Sigmoid colon (tissue), 7 donors: Measurements from ENCODE around the gene PPARA. TPM values are rescaled to one million over a fixed set of nuclear protein-coding genes. Genes with fewer than 3 reads are reported as not detected.

Experiments used
- DNase-seq: peaks from one replicate; pipeline ENCODE4 v3.0.0-alpha.2; 2019
- H3K27ac ChIP-seq, 4 donors: fragments of 200-600 bp; sonication (generic); one replicate each; pipeline ENCODE4 v1.5.1; 2016 to 2019; ENCODE audit warnings: mild to moderate bottlenecking in 1 of 4
- H3K27me3 ChIP-seq, 3 donors: fragments of 200-600 bp; sonication (generic); one replicate each; pipeline ENCODE4 v1.5.1; 2019; ENCODE audit warnings: mild to moderate bottlenecking in 1 of 3
- H3K36me3 ChIP-seq, 4 donors: fragments of 200-600 bp; sonication (generic); one replicate each; pipeline ENCODE4 v1.5.1; 2016 to 2019
- H3K4me1 ChIP-seq, 4 donors: fragments of 200-600 bp; sonication (generic); one replicate each; pipeline ENCODE4 v1.5.1; 2017 to 2019
- H3K4me3 ChIP-seq, 4 donors: fragments of 200-600 bp; sonication (generic); one replicate each; pipeline ENCODE4 v1.5.1; 2017 to 2019; ENCODE audit warnings: mild to moderate bottlenecking in 2 of 4, moderate library complexity in 1 of 4
- H3K9me3 ChIP-seq, 4 donors: fragments of 200-600 bp in 3 of 4; sonication (generic) in 3 of 4; one replicate each; pipeline versions ENCODE4 v1.5.1 to v1.6.1; 2013 to 2019
- CTCF ChIP-seq, 4 experiments: fragments of 450-650 bp in 3 of 4; fragments of 200-600 bp in 1 of 4; IDR thresholded peaks; one replicate each; pipeline ENCODE4 v1.5.1; 2016 to 2019; ENCODE audit warnings: antibody characterized with exemption in 4 of 4, mild to moderate bottlenecking in 3 of 4, moderate library complexity in 2 of 4
- EP300 ChIP-seq, 4 donors: sonication (generic); formaldehyde crosslinking; IDR thresholded peaks; one replicate each; pipeline ENCODE4 v1.6.1; 2017; ENCODE audit warnings: antibody characterized with exemption in 4 of 4
- POLR2A ChIP-seq, 2 donors: fragments of 450-650 bp; IDR thresholded peaks; one replicate each; pipeline ENCODE4 v1.6.1; 2016; ENCODE audit warnings: antibody characterized with exemption in 2 of 2, mild to moderate bottlenecking in 2 of 2, moderate library complexity in 2 of 2
- POLR2AphosphoS5 ChIP-seq, 4 donors: sonication (generic); formaldehyde crosslinking; IDR thresholded peaks; one replicate each; pipeline ENCODE4 v1.6.1; 2017; ENCODE audit warnings: antibody characterized with exemption in 4 of 4
- WGBS, 2 donors: extraction: QIAGEN DNeasy Blood & Tissue Kit; methylation state at CpG; one replicate each; pipeline ENCODE4 v1.1.7; 2013; 5-methylcytosine and 5-hydroxymethylcytosine counted together
- intact Hi-C: fragments of 100-400 bp; cut with DNase I; formaldehyde crosslinking; loops from one replicate; pipeline ENCODE4 v1.15.1; 2023
- polyA plus RNA-seq, 3 donors: library from polyadenylated mRNA; stranded (reverse); fragments of 200-250 nt; gene quantifications; one replicate each; pipeline ENCODE4 v1.2.3, GENCODE V29; 2013
- total RNA-seq, 4 donors: library from RNA; depleted of rRNA; stranded (reverse); fragments of >200 nt; gene quantifications; one replicate each; pipeline ENCODE4 v1.1.0, GENCODE V29; 2016
- donor health status: healthy with polysubstance abuse.
- donor health status: Bipolar disorder and iron deficiency.
- donor health status: healthy.

Gene PPARA
- total and polyA plus RNA-seq, 7 donors = 7.8 to 22.7 (median 20.1) TPM

GRCh38 chr22:46224898-46225290, 74.6 kb downstream of the PPARA start:
- Histone ChIP-seq H3K4me3 (no peak overlapping the region), H3K27me3 (no peaks in the 10 kb centered on the region), H3K9me3 (no peaks in the 10 kb centered on the region), H3K27ac (no peak overlapping the region), H3K4me1 (no peaks in the 10 kb centered on the region), H3K36me3 (peaks cover 2 to 39% (median 18%) of the 10 kb centered on the region in 4 donors)
- WGBS, 2 donors = 89 to 90% methylated on average over 10 of the region's 10 CpGs
- intact Hi-C loops = no loop called here
- no peak for DNase-seq
- TF ChIP-seq EP300 (IDR thresholded peaks at IDR 0.05) (no peak), POLR2AphosphoS5 (IDR thresholded peaks at IDR 0.05) (no peak), CTCF (IDR thresholded peaks at IDR 0.05) (no peak)

GRCh38 chr22:46225631-46226030, 75.3 kb downstream of the PPARA start:
- intact Hi-C loops = no loop called here
- TF ChIP-seq POLR2A (IDR thresholded peaks at IDR 0.05) (no peak), CTCF (IDR thresholded peaks at IDR 0.05) (no peak), POLR2AphosphoS5 (IDR thresholded peaks at IDR 0.05) (no peak), EP300 (IDR thresholded peaks at IDR 0.05) (no peak)

GRCh38 chr22:46226577-46226976, 76.3 kb downstream of the PPARA start:
- WGBS, 2 donors = 95 to 96% methylated on average over 7 of the region's 7 CpGs
- TF ChIP-seq POLR2AphosphoS5 (IDR thresholded peaks at IDR 0.05) = no peak
- TF ChIP-seq EP300 (IDR thresholded peaks at IDR 0.05) = no peak
- TF ChIP-seq CTCF (IDR thresholded peaks at IDR 0.05) = no peak
- no peak for TF ChIP-seq POLR2A (IDR thresholded peaks at IDR 0.05)

More at GRCh38 chr22:46225631-46226030, 75.3 kb downstream of the PPARA start:
- 97% methylated on average over 7 of the region's 7 CpGs for WGBS, 2 donors
- no peak overlapping the region for H3K27ac ChIP-seq
- H3K27me3 ChIP-seq = no peaks in the 10 kb centered on the region
- no peaks in the 10 kb centered on the region for H3K4me1 ChIP-seq
- no peak for DNase-seq
- no peaks in the 10 kb centered on the region for H3K9me3 ChIP-seq
- H3K36me3 ChIP-seq = peaks cover 0 to 31% (median 12%) of the 10 kb centered on the region in 4 donors
- no peak overlapping the region for H3K4me3 ChIP-seq

DNA sequence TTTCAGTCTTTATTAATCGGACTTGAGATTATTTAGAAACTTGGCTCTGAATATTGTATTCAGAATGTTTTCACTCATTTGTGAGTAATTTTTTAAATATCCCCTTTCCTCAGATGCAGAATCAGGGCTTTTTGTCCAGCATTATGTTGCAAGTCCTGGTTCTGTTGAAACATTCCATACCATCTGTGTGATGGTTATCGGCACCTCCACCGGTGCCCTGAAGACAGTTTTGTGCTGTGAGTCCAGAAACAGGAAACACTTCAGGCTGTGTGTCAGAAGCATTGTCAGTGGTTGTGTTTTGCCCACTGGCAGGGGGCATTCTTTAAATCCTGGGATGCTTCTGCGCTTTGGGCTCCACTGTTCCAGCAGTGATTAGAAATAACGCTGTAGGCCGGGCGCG, 79.4 kb downstream of the PPARA start:
- Histone ChIP-seq H3K9me3 (no peaks in the 10 kb centered on the region), H3K27me3 (no peaks in the 10 kb centered on the region), H3K27ac (no peak overlapping the region), H3K4me1 (peaks cover 0 to 14% (median 9%) of the 10 kb centered on the region in 4 donors), H3K36me3 (peaks cover 0 to 14% (median 0%) of the 10 kb centered on the region in 4 donors), H3K4me3 (no peak overlapping the region)
- intact Hi-C loops = no loop called here
- WGBS, 2 donors = 92 to 96% methylated on average over 8 of the region's 8 CpGs
- no peak for TF ChIP-seq POLR2AphosphoS5 (IDR thresholded peaks at IDR 0.05)
- TF ChIP-seq CTCF (IDR thresholded peaks at IDR 0.05) = no peak
- TF ChIP-seq POLR2A (IDR thresholded peaks at IDR 0.05) = no peak
- TF ChIP-seq EP300 (IDR thresholded peaks at IDR 0.05) = no peak
- no peak for DNase-seq

More at GRCh38 chr22:46226577-46226976, 76.3 kb downstream of the PPARA start:
- no peaks in the 10 kb centered on the region for H3K27me3 ChIP-seq
- no peak overlapping the region for H3K27ac ChIP-seq
- intact Hi-C loops = no loop called here
- no peak overlapping the region for H3K4me3 ChIP-seq
- H3K36me3 ChIP-seq = peaks cover 0 to 24% (median 3%) of the 10 kb centered on the region in 4 donors
- no peaks in the 10 kb centered on the region for H3K4me1 ChIP-seq
- no peak for DNase-seq
- H3K9me3 ChIP-seq = no peaks in the 10 kb centered on the region
